GOT3 (cell line): ENCODE data around the gene IL17RC.

Experiments
- DNase-seq: peaks from one replicate; lab custom pipeline; 2025; ENCODE audit warnings: mixed read lengths; lab: John Stamatoyannopoulos, UW

Gene IL17RC

DNA sequence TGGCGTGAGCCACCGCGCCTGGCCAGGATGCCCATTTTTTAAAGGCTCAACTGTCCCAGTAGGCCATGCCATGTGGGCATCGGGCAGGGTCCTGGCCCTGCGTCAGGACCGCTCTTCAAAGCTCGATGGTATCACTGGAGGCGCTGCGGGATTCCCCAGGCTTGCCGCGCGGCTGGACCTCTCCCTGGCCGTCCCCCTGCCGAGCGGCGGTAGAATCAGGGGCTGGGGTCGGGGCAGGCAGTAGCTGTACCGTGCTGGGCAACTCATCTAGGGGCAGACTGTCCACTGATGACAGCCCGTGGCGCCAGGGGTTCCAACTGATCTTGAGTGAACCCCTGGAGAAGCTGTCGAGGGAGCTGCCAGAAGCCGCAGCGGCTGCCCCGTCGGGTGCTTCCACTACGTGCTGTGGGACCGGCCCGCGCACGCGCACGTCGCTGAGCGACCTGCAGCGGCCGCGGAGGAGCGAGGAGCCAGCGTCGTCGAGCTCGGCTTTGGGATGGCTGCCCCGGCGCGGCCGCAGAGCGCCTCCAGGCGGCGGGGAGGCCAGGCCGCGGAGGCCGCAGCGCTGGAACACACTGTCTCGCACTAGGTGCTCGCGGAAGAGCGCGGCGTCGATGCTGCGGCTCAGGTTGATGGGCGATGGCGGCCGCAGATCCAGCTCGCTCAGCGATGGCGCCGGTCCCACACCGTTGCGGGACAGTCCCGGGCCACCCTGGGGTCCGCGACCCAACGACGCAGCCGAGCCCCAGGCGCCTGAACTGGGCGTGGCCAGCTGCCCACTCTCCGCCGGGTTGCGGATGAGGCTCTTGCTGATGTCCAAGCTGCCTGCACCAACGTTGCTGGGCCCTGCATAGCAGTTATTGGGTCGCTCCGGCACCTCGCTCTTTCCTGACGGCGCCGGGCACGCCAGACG, 29.5 kb downstream of the IL17RC start:
- peak; percentile 57 for DNase-seq

DNA sequence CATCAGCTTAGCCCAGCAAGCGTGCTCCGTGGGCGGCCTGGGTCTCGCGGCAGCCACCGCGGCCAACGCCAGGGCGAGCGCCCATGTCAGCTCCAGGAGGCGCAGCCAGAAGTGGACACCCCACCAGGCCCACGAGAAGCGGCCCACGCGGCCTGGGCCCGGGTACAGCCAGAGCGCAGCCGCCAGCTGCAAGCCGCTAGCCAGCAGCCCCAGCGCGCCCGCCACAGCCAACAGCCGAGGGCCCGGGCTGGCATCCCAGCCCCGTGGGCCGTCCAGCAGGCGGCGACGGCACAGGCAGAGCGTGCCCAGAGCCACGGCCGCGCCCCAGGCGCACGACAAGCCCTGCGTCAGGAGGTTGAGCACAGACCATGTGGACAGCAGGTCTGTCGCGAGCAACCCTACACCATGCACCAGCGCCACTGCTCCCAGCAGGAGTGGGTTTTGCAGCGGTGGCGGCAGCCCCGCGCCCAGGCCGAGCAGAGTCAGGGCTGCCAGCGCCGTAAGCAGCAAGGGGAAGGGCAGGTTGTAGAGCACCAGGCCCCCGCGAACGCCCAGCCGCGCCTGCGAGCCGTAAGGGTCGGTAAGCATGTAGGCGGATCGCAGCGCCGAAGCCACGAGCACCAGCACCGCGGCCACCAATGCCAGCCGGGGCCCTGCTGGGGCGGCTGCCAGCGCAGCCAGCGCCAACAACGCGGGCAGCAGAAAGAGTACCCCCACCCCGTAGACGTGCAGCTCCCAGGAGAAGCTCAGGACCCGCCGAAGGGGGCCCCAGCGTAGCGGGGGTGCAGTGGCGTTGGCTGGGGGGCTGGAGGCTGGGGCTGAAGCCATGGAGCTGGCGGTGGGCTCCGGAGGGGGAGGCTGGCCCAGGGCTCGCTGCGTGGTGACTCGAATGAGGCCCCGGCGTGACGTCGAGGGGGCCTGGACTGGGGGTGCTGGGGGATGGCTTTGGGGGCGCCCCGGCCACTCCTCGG, 30.4 kb downstream of the IL17RC start:
- peak; percentile 61 for DNase-seq

DNA sequence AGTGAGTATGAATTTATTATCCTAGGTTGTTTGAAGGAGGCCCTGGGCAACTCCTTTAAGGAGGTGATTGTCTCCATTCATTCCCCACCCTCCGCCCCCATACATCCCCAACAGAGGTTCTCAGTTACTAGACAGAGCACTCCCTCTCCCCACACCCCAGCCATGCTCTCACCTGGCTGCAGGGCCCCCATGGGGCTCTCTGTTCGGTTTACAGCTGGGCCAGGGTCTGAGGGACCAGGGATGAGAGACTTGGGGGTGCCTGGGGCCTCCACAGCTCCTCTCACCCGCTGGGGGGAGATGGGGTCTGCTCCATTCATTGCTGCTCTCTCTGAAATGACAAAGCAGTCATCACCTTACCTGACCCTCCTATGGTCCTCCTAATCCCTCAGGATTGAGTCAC, 31.7 kb downstream of the IL17RC start:
- DNase-seq: no peak

DNA sequence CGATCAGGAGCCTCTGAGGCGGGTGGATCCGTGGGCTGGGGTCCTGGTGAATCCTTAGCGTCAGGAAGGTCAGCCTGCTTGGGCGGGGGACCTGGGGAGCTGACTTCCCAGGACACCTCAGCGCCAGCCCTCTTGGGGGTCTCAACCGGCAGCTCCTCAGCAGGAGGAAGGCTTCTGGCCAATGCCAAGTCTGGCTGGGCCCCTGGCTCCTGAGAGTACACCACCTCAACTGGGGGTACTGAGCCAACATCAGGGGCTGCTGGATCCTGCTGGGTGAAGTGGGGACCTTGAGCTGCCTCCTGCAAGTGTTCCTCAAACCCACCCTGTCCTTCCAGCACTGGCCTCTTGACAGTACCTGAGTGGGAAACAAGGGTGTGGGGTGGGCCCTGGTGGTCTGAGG, 32.2 kb downstream of the IL17RC start:
- no peak for DNase-seq

DNA sequence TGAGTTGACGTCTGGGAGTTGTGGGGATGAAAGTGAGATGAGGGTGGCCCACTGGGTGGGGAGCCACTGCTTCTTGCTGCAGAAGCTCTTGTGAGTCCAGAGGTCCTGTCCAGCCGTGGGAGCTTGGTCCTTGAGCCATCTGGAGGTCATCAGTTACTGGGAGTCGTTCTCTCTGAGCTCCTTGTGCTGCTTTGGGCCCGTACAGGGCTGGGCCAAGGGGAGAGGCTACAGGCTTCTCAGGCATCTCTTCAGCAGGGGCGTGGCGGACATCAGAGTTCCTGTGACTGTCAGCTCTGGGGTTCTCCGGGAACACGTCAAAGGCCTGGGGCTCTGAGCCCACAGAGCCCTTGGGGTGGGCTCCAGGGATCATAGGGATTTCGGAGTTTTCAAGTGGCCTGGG, 32.7 kb downstream of the IL17RC start:
- DNase-seq: no peak

- no peak for DNase-seq
Observed at GRCh38 chr3:9951126-9951525, 34.2 kb downstream of the IL17RC start.

DNA sequence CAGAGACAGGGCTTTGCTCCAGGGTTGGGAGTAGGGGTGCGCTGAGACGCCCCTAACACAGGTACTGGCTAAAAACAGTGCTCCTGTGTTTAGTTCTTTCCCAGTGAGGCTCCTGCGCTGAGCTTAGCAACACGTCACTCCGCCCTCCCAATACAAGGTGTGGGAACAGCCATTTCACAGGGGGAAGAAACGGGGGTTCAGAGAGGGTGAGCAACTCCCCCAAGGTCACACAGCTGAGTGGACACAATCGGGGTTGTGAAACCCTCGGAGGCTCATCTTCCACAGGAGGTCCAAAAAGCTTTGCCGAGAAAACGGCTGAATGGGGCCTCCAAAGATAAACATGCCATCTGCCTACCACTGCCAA, 34.7 kb downstream of the IL17RC start:
- no peak for DNase-seq

DNA sequence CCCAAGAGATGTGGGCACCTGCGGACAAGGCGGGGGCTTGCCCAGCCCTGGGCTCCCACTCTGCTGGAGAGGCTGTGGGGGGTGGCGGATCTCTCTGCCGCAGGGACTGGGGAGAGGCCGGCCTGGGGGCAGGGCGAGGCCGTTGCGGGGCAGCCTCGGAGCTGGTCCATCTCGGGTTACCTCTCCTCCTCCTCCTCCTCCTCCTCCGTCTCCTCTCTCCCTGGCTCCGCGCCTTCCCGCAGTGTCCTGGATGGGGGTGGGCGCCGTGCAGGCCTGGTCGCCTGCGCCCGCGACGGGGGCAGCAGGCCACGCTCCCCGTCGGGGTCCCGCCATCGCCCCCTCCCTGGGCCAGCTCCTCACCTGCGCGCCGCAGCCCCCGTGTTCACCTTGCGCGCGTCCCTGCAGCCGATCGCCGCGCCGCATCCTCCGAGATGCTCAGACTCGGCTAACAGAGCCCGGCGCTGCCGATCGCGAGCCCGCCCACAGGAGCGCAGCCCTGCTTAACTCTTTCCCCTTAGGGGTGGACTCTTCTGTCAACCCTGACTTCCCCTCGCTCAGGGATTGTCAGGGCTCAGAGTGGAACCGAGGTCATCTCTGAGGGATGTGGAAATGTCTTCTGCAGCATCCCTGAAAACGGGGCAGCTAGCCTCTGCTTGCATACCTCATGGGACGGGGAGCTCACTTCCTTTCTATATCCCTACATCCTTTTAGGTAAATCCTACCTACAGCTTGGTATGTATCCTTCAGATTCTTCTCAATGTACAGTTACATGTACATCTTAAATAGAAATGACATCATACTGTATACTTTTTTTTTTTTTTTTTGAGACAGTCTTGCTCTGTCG, 35.3 kb downstream of the IL17RC start, which contains the start of gene PRRT3:
PRRT3 (minus strand) TSS at position 447 of the 844 bp plus-strand sequence. CDS start 2,293 bp downstream, outside the sequence.
- DNase-seq: no peak

DNA sequence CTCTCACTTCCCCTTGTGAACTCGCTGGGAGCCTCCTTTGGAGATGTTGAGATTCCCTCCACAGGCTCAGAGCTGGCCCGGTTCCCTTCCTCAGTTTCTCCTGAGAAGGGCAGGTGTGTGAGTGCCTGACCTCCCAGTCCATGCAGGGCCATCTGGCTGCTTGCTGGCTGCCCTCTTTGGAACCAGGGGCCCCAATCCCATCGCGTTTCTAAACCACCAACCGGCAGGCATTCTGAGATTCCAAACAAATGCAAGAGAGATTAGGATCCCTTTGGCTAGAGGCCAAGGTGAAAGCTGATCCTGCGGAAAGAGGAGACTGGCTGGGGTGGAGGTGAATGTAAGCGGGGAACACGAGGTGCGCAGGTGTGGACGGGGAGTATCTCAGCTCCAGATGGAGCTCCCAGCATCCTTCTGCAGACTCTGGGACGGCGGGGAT, 38.2 kb downstream of the IL17RC start:
- DNase-seq: no peak

DNA sequence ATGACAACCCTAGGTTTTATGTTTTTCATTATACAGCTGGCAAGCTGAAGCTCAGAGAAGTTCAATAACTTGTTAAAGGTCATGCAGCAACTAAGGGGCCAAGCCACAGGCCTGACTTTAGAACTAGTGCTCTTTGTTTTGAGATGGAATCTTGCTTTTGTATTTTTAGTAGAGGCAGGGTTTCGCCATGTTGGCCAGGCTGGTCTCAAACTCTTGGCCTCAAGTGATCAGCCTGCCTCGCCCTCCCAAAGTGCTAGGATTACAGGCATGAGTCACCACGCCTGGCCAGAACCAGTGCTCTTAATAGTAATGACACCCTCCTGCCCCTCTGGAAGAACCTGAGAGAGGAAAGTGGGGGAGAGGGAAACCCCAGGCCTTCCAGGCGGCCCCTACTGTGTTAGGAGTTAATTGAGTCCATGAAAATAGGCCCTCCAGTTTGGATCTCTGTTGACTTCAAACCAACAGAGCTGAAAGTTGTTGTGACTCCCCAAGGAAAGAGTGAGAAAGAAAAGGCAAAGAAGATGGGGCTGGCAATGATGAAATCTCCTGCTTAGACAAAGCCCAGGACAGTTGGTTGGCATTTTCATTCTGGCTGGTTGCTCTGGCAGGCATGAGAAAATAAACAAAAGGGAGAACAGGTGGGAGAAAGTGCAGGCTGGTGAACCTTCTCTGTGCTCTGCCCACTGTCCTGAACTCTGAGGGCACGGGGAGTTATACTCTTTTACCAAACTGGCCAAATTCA, 38.9 kb downstream of the IL17RC start:
- DNase-seq: no peak

- DNase-seq: no peak
Observed at GRCh38 chr3:9957214-9957613, 40.3 kb downstream of the IL17RC start.

GRCh38 chr3:9965200-9965875, 48.4 kb downstream of the IL17RC start:
- DNase-seq: no peak

GRCh38 chr3:9966841-9967240, 49.9 kb downstream of the IL17RC start:
- DNase-seq: no peak

DNA sequence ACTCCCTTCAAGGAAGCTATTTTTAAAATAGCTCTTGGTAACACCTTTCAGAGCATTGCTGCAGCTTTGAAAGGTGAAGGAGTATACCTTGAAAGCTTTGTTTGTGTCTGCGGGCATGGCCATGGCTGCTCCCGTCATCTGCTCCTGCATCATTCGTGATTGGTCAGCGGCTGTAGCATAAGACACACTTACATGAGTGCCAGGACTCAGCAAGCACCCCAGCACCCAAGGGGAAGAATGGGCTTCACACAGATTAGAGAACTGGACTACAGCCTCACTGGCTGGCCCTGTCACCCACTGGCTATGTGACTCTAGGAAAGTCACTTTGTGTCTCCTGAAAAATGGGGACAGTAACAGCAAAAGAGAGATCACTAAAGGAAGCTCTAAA, 52.7 kb downstream of the IL17RC start:
- no peak for DNase-seq

DNA sequence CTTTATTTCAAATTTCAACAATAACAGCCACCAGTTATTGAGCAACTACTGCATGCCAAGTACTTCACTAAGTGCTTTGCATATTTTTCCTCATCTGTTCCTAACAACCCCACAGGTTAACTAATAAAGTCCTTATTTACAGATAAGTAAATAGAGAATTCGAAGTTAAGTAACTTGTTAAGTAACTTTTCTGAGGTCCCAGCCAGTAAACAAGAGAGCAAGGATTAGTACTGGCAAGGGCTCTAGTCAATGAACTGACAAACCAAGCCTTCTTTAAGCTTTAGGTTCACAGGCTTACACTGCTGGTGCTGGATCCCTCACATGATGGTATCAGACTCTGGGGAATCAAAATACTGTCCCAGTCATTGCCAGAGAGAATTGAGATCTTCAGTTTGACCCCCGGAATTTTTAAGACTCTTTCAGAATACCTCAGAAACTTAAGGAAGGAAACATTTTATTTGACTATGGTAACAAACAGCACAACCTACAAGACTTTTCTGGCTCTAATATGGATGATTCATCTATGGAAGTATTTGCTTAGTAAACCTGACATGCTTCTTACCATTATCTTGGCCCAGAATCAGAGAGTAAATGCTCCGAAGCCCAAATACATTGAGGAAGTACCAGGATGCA, 53.2 kb downstream of the IL17RC start:
- DNase-seq: no peak

DNA sequence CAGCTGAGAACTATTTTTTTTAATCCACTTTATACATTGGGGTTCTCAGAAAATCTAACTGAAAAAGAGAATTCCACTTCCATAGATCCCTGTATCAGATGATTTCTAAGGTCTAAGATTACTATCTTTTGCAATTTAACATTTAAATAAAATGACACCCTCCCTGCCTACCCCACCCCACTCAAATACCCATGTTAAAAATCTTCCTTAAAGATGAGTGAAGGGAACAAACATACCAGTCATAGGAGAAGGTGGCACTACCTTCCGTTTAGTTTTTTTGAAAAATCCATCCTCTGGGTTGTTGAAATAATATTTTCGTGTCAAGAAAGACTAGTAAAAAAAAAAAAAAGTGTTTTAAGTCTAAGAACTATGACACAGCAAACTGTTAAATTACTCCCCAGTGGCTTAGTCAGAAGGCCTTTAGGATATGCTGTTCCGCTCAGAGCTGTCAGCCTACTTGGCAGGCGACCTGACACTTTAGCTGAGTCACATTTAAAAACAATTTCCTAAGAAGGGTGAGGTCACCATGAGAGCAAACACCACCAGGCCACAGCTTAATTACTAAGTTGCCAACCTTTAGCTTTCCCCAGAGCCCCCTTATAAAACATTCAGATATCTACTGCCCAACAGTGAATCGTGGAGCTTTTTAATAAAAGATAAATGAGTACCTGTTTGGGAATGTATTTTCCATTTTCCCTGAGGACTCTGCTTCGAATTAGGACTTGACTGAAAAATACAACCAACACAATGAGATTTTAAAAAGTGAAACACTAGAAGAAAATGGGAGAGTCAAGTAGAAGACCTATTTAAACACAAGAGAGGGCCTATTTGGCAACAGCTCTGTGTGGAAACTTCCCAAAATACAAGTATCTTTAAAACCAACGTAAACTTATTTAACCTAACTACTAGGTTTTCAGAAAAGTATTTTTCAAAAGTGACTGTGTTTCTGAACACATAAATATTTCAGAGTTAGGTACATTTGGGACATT, 60.1 kb downstream of the IL17RC start:
- peak; percentile 49 for DNase-seq

- DNase-seq: no peak
Observed at GRCh38 chr3:9978710-9979305, 61.9 kb downstream of the IL17RC start.

DNA sequence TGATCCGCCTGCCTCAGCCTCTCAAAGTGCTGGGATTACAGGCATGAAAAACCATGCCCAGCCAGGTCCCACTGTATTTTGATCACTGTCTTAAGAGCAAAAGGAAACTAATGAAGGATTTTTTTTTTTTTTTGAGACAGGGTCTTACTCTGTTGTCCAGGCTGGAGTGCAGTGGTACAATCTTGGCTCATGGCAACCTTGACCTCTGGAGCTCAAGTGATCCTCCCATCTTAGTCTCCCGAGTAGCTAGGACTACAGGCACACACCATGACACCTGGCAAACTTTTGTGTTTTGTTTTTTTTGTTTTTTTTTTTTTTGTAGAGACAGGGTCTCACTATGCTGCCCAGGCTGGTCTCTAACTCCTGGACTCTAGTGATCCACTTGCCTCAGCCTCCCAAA, 63.4 kb downstream of the IL17RC start:
- DNase-seq: no peak
